Measurements from ENCODE around the gene CBR4. TPM values are rescaled to one million over a fixed set of nuclear protein-coding genes. Genes with fewer than 3 reads are reported as not detected.

The CBR4 gene
- 12.0 and 15.0 TPM in 2 replicates for total RNA-seq

DNA sequence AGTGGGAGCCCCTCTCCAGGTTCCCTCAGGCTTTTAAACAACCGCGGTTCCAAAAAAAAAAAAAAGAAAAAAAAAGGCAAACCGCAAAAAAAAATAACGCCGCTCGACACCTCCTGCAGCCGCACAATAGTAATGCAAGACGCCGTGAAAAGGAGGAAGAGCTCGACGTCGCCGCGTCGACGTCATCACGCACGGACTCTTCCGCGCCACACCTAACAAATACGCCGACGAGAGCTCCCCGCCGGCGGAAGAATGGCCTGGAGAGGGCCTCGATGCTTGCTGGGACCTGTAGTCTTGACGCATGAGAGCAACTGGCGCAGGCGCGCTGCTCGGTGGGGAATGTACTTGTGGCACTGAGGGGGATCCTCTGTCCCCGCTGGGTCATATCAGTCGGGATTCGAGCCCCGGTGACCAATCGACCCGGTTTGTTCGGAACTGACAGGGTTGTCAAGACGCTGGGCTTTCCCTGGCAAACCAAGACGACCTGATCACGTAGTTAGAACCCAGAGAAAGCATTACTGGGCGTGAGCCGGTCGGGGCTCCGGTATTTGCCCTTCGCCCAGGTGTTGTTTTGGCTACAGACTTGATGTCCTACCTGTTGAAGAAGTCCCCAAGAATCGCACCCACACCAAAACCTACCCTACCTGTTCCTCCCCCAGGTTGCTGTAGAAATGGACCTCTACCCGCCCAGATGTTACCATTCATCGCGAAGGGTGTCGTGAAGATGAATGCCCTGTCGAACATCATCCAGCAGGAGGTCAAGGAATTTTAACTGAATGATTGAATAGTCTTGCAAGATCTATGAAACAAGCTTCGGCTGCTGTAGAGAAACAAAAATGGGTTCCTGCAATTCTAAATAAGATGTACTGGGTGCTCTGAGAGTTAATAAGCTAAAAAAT is at the start of gene CBR4:
CBR4 (minus strand) TSS at position 131 of the 899 bp plus-strand sequence. CDS start 166 bp downstream, outside the sequence.

